22Rv1 (cell line): ENCODE results near the gene DNAH3.

Experiments
- CTCF ChIP-seq: fragments of 450-650 bp; IDR thresholded peaks from 2 replicates; pipeline ENCODE4 v1.5.1; 2017; ENCODE audit warnings: mild to moderate bottlenecking
- ZFX ChIP-seq: fragments of 450-650 bp; IDR thresholded peaks from 2 replicates; pipeline ENCODE4 v1.6.1; 2017; ENCODE audit warnings: antibody characterized with exemption, borderline replicate concordance

DNA sequence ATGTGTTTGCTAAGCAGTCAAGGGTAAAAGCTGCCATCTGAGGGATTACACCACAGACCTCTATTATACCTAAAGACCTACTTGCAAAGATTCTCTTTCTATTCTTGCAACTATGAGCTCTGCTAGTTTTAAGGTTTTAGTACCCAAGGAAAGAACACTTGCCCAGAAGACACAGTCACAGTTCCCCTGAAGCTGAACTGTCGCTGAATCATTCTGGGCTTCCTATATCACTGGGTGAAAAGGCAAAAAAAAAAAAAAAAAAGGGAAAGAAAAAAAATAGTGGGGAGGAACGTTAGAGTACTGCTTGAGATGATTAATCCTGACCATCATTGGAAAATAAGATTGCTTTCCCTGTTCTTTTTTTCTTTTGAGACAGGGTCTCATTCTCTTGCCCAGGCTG is 212.2 kb downstream of the DNAH3 start:
- TF ChIP-seq CTCF (no peak), ZFX (no peak)
